ENCODE measurements around the gene ZMYND15.
"Not testable (repeated sequence)": the region's sequence is repeated elsewhere in the genome, so short reads cannot be mapped to it uniquely, and the experiment has no call there.

Gene ZMYND15, protein sequence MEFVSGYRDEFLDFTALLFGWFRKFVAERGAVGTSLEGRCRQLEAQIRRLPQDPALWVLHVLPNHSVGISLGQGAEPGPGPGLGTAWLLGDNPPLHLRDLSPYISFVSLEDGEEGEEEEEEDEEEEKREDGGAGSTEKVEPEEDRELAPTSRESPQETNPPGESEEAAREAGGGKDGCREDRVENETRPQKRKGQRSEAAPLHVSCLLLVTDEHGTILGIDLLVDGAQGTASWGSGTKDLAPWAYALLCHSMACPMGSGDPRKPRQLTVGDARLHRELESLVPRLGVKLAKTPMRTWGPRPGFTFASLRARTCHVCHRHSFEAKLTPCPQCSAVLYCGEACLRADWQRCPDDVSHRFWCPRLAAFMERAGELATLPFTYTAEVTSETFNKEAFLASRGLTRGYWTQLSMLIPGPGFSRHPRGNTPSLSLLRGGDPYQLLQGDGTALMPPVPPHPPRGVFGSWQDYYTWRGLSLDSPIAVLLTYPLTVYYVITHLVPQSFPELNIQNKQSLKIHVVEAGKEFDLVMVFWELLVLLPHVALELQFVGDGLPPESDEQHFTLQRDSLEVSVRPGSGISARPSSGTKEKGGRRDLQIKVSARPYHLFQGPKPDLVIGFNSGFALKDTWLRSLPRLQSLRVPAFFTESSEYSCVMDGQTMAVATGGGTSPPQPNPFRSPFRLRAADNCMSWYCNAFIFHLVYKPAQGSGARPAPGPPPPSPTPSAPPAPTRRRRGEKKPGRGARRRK

DNA sequence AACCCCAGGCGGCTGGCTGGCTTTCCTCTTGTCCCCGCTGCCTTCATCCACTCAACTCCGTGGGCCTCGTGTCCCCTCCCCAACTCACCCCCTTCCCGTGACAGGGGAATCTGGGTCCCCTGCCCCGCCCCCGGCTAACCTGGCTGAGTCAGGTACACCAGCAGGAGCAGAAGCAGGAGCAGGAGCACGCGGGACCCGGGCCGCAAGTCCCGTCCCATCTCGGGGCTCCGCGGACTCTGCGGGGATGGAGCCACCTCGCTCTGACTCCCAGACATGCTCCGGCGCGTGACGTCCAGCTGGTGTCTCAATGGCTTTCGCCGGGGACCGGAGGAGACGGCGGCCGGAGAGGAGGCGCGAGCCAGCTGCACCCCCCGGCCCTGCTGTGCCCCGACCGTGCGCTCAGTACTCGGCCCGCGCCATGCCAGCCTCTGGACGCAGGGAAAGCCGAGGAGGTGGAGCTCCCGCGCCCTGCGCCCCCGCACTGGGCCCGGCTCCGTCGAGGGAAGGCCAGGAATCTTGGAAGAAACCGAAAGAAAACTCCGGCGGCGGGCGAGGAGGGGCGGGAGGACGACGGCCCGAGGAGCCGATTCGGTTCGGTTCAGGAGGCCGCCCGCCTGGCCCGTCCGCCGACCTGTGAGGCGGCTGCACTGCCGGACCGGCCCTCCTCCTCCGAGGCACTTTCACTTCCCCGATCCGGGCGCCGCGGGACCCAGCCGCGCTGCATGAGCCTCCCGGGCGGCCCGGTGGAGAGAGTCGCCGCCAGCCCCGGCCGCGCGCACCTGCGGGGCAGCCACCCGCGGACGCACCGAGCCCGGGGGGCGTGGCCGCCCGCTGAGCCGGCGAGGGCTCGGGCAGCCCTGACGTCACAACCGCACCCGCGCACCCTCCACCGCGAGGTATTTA is at the start of gene ZMYND15, which contains the start of gene CXCL16:
Gene ZMYND15, plus strand, starts transcription at position 712 of the 903 bp plus-strand sequence. CDS start 716 bp downstream, outside the sequence.
Gene CXCL16, minus strand, starts transcription at position 807 of the 903 bp plus-strand sequence. Its CDS starts 589 bp downstream, at position 218.
- peak; percentile 76 for DNase-seq

DNA sequence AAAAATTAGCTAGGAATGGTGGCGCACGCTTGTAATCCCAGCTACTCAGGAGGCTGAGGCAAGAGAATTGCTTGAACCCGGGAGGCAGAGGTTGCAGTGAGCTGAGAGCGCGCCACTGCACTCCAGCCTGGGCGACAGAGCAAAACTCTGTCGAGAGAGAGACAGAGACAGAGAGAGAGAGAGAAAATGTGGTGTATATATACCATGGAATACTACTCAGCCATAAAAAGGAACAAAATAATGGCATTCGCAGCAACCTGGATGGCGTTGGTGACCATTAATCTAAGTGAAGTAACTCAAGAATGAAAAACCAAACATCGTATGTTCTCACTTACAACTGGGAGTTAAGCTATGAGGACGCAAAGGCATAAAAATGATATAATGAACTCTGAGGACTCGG is 49.8 kb upstream of the ZMYND15 start:
- DNase-seq: not testable (repeated sequence)

DNA sequence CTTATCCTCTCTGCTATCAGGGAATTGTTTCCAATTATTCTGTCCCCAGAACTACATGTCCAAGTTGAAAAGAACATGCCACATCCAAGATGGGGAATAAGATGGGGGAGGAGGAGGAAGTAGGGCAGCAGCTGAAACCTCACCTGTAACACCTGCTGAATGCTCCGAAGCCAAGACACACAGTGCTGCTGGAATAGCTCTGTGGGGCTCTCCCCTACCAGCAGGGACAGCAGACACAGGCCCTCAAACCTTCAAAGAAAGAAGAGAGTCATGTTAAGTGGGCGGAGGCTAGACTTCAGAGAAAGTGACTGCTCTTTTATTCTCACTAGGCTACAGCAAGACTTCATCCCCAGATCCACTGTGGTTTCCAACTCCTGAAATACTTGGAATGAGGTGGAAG is 48.9 kb upstream of the ZMYND15 start:
- no peak for DNase-seq

DNA sequence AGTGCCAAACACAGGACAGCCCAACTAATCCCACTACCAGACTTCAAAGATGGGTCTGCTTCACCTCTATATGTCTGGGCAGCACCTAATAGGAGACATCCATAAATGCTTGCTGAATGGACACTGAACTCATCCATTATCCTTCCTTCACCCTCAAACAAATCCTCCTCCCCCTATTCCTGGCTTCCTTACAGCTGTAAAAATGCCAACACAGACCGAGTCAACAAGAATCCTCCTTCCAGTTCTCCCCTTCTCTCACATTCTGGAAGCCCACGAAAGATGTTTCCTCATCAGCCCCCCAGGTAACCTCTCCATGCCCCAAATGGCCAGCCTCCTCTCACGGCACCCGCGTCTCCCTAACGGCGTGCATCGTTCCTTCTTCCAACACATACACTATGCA is 47.9 kb upstream of the ZMYND15 start:
- no peak for DNase-seq

DNA sequence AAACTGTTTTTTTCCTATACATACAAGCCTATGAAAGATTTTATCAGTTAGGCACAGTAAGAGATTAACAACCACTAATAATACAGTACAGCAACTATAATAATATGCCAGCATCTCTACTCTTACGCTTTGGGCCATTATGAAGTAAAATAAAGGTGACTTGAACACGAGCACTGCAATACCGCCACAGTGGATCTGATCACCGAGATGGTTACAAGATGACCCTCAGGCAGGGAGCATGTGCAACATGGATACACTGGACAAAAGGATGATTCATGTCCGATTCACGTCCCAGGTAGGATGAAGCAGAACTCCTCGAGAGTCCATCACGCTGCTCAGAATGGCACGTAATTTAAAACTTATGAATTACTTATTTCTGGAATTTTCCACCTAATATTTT is 46.2 kb upstream of the ZMYND15 start:
- no peak for DNase-seq

DNA sequence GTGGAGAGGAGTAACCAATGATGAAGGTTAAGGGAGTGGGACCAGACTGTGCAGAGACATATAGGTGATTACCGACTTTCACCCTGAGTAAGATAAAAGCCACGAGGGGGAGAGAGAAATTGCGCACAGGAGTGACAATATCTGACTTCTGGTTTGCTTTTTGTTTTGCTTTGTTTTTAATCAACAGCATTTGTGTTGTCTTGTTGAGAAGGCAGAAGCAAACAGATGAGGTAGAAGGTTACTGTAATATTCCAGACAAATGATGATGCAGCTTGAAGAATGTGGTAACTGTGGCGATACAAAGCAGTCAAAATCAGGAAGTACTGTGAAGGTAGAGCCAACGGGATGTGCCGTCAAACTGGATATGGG is 43.2 kb upstream of the ZMYND15 start:
- DNase-seq: peak; percentile 71

DNA sequence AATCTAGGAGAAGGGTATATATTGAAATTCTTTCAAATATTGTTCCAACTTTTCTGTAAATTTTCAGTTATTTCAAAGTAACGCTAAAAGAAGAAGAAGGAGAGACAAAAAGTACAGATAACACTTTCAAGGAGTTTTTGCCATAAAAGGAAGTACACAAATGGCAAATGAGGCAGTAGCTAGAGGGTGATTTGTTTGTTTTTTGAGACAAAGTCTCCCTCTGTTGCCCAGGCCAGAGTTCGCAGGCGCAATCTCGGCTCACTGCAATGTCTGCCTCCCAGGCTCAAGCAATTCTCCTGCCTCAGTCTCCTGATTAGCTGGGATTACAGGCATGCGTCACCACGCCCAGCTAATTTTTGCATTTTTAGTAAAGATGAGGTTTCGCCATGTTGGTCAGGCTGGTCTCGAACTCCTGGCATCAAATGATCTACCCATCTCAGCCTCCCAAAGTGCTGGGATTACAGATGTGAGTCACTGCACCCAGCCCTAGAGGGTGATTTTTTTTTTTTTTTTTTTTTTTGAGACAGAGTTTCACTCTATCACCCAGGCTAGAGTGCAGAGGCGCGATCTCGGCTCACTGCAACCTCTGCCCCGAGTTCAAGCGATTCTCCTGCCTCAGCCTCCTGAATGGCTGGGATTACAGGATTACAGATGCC is 40.1 kb upstream of the ZMYND15 start:
- not testable (repeated sequence) for DNase-seq

DNA sequence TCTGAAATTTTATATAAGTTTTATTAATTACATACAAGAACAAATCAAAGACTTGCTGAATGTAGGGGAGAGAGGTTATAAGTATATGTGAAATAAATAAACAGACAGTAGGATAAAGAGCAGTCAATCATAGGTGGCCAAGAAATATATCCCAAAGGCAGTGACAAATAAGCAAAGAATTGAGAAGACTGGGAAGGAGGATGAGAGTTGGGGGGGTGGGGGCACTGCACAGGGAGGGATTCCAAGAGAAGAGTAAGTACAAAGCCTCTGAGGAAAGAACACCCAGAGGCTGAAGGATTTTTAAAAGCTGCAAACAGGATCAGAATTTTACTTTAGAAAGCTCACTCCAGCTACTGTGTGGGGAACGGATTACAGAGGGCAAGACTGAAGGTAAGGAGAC is 38.5 kb upstream of the ZMYND15 start:
- no peak for DNase-seq

DNA sequence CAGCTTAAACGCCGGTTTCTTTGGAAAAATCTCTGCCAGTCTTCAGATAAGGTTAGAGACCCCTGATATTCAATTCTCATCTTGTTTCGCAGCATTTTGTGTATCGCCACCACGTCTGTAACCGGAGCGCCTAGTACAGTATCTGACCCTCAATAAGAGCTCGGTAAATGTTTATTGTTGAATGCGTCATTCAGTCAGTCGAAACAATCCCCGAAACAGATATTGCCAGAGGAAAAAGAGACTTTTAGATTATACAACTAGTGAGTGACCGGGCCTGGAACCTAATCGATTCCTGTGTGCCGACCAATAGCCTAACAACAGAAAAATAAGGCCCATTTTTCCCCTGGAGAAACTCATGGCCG is 36.3 kb upstream of the ZMYND15 start:
- DNase-seq: no peak

DNA sequence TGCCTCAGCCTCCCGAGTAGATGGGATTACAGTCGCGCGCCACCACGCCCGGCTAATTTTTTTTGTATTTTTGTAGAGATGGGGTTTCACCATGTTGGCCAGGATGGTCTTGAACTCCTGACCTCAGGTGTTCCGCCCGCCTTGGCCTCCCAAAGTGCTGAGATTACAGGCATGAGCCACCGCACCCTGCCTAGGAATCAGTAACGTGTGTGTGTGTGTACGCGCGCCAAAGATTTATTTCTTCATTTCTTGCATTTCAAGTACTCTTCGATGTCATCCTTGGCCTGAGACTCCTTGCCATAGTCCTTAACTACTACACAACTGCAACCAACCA is 35.1 kb upstream of the ZMYND15 start:
- DNase-seq: not testable (repeated sequence)

DNA sequence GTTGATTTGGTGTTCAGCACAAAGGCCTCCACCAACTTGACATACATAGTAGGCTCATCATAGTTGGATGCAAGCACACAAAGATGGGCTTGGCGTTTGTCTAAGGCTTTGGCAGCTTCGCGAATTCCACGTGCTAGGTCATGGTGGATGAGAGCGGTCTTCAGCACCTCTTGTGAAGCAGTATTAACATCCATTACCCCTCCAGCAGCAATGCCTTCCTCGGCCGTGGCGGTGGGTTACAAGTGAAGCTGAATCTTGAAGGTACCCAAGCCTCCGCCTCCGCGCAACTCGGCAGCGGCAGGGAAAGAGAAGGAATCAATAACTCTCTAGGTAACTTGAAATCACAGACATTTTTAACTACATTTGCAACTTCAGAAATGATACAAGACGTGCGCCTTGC is 34.6 kb upstream of the ZMYND15 start:
- no peak for DNase-seq

DNA sequence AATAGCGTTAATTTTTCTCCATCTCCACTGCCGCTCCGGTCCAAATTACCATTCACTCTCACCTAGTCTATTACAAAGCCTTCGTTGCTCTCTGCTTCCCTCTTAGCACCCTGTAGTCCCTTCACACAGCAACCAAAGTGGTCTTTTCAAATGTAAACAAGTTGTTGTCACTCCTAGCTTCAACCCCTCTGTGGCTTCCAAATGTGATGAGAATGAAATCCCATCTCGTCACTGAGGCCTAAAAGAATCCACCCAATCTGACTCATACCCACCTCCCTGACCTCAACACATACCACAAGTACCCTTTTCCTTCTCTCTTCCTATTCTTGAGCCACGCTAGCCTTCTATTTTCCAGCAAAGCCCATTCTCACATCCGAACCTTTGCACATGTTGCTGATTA is 33.5 kb upstream of the ZMYND15 start:
- no peak for DNase-seq

DNA sequence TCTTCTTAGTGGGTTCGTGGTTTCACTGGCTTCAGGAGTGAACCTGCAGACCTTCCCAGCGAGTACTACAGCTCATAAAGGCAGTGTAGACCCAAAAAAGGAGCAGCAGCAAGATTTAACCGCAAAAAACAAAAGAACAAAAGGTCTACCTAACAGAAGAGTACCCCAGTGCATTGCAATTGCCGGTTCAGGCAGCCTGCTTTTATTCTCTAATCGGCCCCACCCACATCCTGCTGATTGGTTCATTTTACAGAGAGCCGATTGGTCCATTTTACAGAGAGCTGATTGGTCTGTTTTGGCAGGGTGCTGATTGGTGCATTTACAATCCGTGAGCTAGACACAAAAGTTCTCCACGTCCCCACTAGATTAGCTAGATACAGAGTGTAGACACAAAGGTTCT is 31.2 kb upstream of the ZMYND15 start:
- peak; percentile 78 for DNase-seq

DNA sequence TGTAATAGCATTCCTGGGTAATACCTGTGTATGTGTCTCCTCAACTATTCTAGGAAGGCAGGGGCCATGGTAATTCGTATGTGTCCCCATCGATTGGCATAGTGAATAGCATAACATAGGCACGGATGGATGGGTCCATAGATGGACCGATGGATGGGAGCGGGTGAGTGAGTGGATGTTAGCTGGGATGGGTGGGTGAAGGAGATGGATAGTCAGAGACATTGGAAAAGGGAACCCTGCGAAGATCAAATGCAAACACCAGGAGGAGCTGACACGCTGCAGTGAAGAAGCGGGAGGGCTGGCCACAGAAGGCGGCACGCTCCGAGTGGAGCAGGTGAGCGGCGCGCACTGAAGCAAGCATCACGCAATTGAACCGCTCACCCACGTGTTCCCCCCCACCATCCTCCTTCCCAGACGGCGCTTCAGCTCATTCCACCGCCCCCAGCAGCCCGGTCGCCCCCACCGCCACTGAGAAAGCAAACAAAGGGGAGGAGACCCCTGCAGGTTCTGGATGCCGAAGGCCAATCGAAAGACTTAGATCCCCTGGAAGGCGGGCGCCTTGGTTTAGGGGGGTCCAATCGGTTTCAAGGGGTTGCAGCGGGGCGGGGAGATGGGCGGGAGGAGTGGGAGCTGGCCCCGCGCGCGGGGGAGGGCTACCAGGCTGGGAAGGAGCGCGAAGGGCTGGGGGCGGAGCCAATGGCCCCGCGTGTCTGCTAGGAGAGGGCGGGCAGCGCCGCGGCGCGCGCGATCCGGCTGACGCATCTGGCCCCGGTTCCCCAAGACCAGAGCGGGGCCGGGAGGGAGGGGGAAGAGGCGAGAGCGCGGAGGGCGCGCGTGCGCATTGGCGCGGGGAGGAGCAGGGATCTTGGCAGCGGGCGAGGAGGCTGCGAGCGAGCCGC is 29.6 kb upstream of the ZMYND15 start, which contains the start of gene ARRB2:
Gene ARRB2, plus strand, starts transcription at position 839 of the 899 bp plus-strand sequence. CDS start 90 bp downstream, outside the sequence.
- DNase-seq: peak; percentile 99

DNA sequence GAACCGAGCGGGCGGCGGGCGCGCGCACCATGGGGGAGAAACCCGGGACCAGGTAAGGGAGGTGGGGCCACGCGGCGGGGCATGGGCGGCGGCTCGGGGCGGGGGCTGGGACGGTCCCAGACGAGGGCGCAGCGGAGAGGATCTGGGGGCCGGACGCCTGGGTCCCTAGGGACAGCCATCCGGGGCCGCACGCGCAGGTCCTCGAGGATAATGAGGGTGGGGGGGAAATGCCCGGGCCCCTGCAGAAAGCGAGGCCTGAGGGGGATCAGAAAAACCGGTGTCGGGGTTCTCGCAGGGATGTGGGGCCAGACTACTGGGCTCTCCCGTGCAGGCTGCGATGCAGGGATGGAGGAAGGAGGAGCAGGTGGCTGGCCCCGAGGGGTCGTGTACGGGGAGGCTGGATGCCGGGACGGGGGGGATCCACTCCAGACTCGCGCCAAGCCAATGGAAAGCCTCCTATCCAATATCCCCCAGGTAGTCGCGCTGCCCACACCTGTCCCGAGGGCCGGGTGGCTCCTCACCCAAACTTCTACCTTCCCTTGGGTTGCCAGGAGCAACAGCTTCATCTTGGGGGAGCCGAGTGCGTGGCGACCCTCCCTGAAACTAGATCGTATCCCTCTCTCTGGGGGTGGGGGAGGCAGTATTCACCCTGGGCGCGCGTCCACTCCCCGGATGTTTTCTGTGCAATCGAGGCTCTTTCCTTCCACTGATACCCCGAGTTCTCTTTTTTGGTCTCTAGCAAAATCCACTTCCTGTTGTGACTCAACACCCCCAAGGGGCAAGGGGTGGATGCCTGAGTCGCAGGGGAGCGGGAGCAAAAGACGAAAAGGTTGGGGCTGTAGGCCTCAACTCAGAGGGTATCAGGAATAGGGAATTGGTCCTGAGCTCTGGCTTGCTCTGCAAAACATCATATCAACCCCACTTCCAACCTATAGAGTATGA is 28.7 kb upstream of the ZMYND15 start:
- DNase-seq: peak; percentile 61

DNA sequence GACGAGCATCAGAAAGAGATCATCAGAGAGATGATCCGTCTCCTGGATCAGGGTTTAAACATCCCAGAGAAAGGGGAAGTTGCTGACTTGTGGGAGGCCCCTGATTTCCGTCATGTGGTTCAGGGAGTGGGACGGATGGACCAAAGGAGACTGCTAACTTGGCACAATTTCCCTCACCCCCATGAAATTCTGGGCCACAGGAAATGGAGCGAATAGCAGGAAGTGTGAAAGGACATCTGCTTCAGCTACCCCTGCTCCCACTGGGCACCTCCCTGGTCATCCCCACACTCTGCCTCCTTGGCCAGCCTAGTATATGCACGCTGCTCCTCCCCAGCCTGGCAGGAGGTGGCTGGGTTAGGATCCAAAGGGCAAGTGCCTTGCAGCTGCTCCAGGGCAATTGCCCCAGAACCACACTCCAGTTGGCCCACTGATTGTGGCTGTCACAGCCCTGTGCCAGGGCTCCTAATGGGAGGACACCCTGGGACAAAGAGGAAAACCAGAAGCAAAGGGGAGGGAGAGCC is 27.9 kb upstream of the ZMYND15 start:
- no peak for DNase-seq

DNA sequence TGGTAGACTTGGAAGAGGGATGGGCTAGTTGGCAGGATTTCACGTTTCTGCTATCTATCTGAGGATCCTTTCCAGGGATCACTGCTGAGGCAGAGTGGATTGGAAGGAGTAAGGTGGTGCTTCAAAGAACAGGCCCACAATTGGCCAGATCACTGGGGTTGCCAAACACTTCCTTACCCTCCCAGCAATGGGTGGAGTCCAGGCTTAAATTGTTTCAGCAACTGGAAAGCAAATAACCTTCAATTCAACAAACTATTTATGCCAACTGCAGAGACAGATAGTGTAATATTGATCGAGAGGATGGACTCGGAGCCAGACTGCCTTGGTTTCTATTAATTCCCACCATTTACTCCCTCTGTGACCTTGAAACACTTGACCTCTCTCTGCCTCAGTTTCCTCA is 27.1 kb upstream of the ZMYND15 start:
- DNase-seq: no peak

DNA sequence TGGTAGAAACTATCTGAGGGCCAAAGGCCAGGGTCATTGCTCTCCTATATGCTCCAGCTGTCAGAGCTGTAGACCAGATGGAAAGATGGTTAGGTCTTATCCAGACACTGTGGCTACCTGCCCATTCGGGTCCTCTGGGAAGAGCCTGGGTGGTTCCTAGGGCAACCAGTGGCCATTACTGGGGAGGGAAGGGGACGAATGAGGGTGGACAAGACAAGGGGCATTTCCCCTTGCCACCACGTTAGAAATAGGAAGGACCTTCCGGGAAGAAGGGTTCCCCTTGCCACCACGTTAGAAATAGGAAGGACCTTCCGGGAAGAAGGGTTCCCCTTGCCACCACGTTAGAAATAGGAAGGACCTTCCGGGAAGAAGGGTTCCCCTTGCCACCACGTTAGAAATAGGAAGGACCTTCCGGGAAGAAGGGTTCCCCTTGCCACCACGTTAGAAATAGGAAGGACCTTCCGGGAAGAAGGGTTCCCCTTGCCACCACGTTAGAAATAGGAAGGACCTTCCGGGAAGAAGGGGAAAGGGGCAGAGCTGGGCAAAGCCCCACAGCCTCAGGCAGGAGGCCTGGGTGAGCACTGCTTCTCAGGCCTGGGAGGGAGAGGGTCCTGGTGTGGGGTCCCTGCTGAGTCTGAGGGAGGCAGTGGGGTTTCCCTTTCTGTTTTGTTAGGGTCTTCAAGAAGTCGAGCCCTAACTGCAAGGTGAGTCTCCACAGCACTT is 25.1 kb upstream of the ZMYND15 start:
- DNase-seq: not testable (repeated sequence)

DNA sequence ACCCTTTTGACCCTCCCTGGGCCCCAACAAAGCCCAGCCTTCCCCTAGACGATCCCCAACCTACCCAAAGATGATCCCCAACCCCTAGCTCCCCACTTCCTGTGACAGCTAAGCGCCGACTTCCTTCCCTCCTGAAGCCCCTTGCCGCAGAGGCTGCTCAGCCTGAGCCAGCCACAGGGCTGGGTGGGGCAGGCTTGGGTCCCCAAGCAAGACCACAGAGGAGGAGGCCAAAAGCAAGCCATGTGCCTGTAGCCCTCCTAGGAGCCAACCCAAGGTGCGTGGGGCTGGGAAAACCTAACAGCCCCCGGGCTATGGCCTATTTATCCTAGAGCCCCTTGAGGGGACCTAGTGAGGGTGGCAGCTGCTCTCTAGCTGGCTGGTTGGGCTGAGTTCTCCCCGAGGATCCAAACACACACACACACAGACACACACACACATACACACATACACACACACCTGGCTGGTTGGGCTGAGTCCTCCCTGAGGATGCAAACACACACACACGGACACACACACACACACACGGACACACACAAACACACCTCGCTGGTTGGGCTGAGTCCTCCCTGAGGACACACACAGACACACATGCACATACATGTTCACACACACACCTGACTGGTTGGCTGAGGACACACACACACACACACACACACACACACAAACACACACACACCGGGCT is 24.4 kb upstream of the ZMYND15 start:
- peak; percentile 71 for DNase-seq
